H9 (cell line): ENCODE data around the gene JCHAIN. TPM values are rescaled to one million over a fixed set of nuclear protein-coding genes. Genes with fewer than 3 reads are reported as not detected.

Experiments used
- DNase-seq: peaks from one replicate; pipeline ENCODE4 v3.0.0-alpha.2; 2017
- H2AFZ ChIP-seq: one replicate; pipeline ENCODE4 v1.6.1; 2013; ENCODE audit warnings: mild to moderate bottlenecking, low read length, control low read depth, moderate library complexity
- H2AK5ac ChIP-seq: 2 replicates; pipeline ENCODE4 v1.6.1; 2013; ENCODE audit warnings: low read length, control low read depth, mixed read lengths; ENCODE audit not compliant: insufficient read length
- H2BK120ac ChIP-seq: one replicate; pipeline ENCODE4 v1.6.1; 2013; ENCODE audit warnings: low read depth, mild to moderate bottlenecking, low read length, control low read depth, inconsistent platforms; ENCODE audit not compliant: poor library complexity, severe bottlenecking
- H2BK12ac ChIP-seq: 2 replicates; pipeline ENCODE4 v1.6.1; 2013; ENCODE audit warnings: low read length, control low read depth, mixed read lengths, low read depth; ENCODE audit not compliant: insufficient read length
- H2BK15ac ChIP-seq: 2 replicates; pipeline ENCODE4 v1.6.1; 2013; ENCODE audit warnings: low read depth, low read length, control low read depth
- H2BK20ac ChIP-seq: one replicate; pipeline ENCODE4 v1.6.1; 2013; ENCODE audit warnings: low read depth, mild to moderate bottlenecking, low read length, control low read depth, inconsistent platforms; ENCODE audit not compliant: poor library complexity, severe bottlenecking
- H2BK5ac ChIP-seq: 2 replicates; pipeline ENCODE4 v1.6.1; 2013; ENCODE audit warnings: low read length, control low read depth, mixed read lengths; ENCODE audit not compliant: insufficient read length
- H3K14ac ChIP-seq: 2 replicates; pipeline ENCODE4 v1.6.1; 2013; ENCODE audit warnings: low read length, control low read depth; ENCODE audit not compliant: insufficient read depth
- H3K18ac ChIP-seq: 2 replicates; pipeline ENCODE4 v1.6.1; 2013; ENCODE audit warnings: low read depth, mild to moderate bottlenecking, mixed read lengths, low read length, control low read depth; ENCODE audit not compliant: insufficient read length
- H3K23ac ChIP-seq: 2 replicates; pipeline ENCODE4 v1.6.1; 2013; ENCODE audit warnings: low read length, control low read depth, mixed read lengths, low read depth; ENCODE audit not compliant: insufficient read length
- H3K23me2 ChIP-seq: 2 replicates; pipeline ENCODE4 v1.6.1; 2013; ENCODE audit warnings: low read depth, mild to moderate bottlenecking, mixed read lengths, low read length, control low read depth; ENCODE audit not compliant: insufficient read length, poor library complexity, severe bottlenecking
- H3K27ac ChIP-seq: 2 replicates; pipeline ENCODE4 v1.5.1; 2013; ENCODE audit warnings: low read length, control low read depth, mixed read lengths, low read depth; ENCODE audit not compliant: insufficient read length
- H3K27me3 ChIP-seq: 2 replicates; pipeline ENCODE4 v1.6.1; 2013; ENCODE audit warnings: low read length, control low read depth, inconsistent platforms; ENCODE audit not compliant: insufficient read depth
- H3K4ac ChIP-seq: 2 replicates; pipeline ENCODE4 v1.6.1; 2013; ENCODE audit warnings: low read depth, mild to moderate bottlenecking, control low read depth, inconsistent platforms, low read length, moderate library complexity
- H3K4me1 ChIP-seq: 2 replicates; pipeline ENCODE4 v1.6.1; 2013; ENCODE audit warnings: low read length, control low read depth, inconsistent platforms; ENCODE audit not compliant: insufficient read depth
- H3K4me2 ChIP-seq: 2 replicates; pipeline ENCODE4 v1.6.1; 2013; ENCODE audit warnings: low read length, control low read depth, mixed read lengths; ENCODE audit not compliant: insufficient read length, insufficient read depth
- H3K56ac ChIP-seq: 2 replicates; pipeline ENCODE4 v1.6.1; 2013; ENCODE audit warnings: low read depth, mild to moderate bottlenecking, mixed read lengths, low read length, control low read depth; ENCODE audit not compliant: insufficient read length
- H3K79me1 ChIP-seq: 2 replicates; pipeline ENCODE4 v1.6.1; 2013; ENCODE audit warnings: low read depth, mild to moderate bottlenecking, moderate library complexity, low read length, control low read depth, inconsistent platforms; ENCODE audit not compliant: insufficient read depth, poor library complexity, severe bottlenecking
- H3K79me2 ChIP-seq: 2 replicates; pipeline ENCODE4 v1.6.1; 2013; ENCODE audit warnings: low read length, control low read depth, inconsistent platforms; ENCODE audit not compliant: insufficient read depth
- H3K9ac ChIP-seq: 2 replicates; pipeline ENCODE4 v1.6.1; 2013; ENCODE audit warnings: low read length, control low read depth, mixed read lengths; ENCODE audit not compliant: insufficient read length; ENCODE audit errors: extremely low read depth
- H3K9me3 ChIP-seq: one replicate; pipeline ENCODE4 v1.6.1; 2013; ENCODE audit warnings: low read depth, low read length, inconsistent platforms; ENCODE audit not compliant: control insufficient read depth
- H3T11ph ChIP-seq: one replicate; pipeline ENCODE4 v1.6.1; 2013; ENCODE audit warnings: mild to moderate bottlenecking, low read length, control low read depth, inconsistent platforms
- H4K20me1 ChIP-seq: one replicate; pipeline ENCODE4 v1.6.1; 2013; ENCODE audit not compliant: control insufficient read depth, insufficient read length, insufficient read depth
- H4K5ac ChIP-seq: 2 replicates; pipeline ENCODE4 v1.6.1; 2013; ENCODE audit warnings: low read depth, mild to moderate bottlenecking, mixed read lengths, low read length, control low read depth; ENCODE audit not compliant: insufficient read length
- H4K8ac ChIP-seq: replicated peaks from 2 replicates; pipeline ENCODE4 v1.6.1; 2013; ENCODE audit warnings: low read length, control low read depth, mixed read lengths, low read depth; ENCODE audit not compliant: insufficient read length
- H4K91ac ChIP-seq: 2 replicates; pipeline ENCODE4 v1.6.1; 2013; ENCODE audit warnings: low read depth, mild to moderate bottlenecking, moderate library complexity, mixed read lengths, low read length, control low read depth; ENCODE audit not compliant: insufficient read length
- H3K27ac Mint-ChIP-seq, 3 experiments: 2 replicates in 2 of 3; 3 replicates in 1 of 3; pipeline ENCODE4 v1.8.0; 2020 to 2021; ENCODE audit warnings: mixed read lengths in 3 of 3, mild to moderate bottlenecking in 1 of 3, moderate library complexity in 1 of 3
- H3K27me3 Mint-ChIP-seq: 2 replicates; pipeline ENCODE4 v1.8.0; 2021; ENCODE audit warnings: low read depth, mild to moderate bottlenecking, moderate library complexity, mixed read lengths
- H3K36me3 Mint-ChIP-seq, 3 experiments: 2 replicates in 2 of 3; 3 replicates in 1 of 3; pipeline ENCODE4 v1.8.0; 2020 to 2021; ENCODE audit warnings: low read depth in 3 of 3, mixed read lengths in 3 of 3; ENCODE audit not compliant: insufficient read depth in 1 of 3
- H3K4me1 Mint-ChIP-seq, 2 experiments: 2 replicates each; pipeline ENCODE4 v1.8.0; 2020; ENCODE audit warnings: mixed read lengths in 2 of 2
- H3K4me3 Mint-ChIP-seq, 2 experiments: 2 replicates in 1 of 2; 3 replicates in 1 of 2; pipeline ENCODE4 v1.8.0; 2020 to 2021; ENCODE audit warnings: mild to moderate bottlenecking in 2 of 2, mixed read lengths in 2 of 2, moderate library complexity in 1 of 2
- H3K9me3 Mint-ChIP-seq, 2 experiments: 2 replicates in 1 of 2; 3 replicates in 1 of 2; pipeline ENCODE4 v1.8.0; 2020; ENCODE audit warnings: mild to moderate bottlenecking in 2 of 2, mixed read lengths in 2 of 2, moderate library complexity in 1 of 2
- WGBS: extraction: QIAGEN DNeasy Blood & Tissue Kit; methylation state at CpG from one replicate; pipeline ENCODE4 v1.1.7; 2013; ENCODE audit warnings: missing lambda C conversion rate, low lambda C conversion rate, mixed read lengths; ENCODE audit not compliant: insufficient read length; ENCODE audit errors: extremely low coverage; 5-methylcytosine and 5-hydroxymethylcytosine counted together
- total RNA-seq: library from RNA; stranded (reverse); gene quantifications from 2 replicates; pipeline ENCODE4 v1.2.1, GENCODE V29; 2021
- TF ChIP-seq, protein P1 (sequence below): fragments of 200-600 bp; sonication (generic); conservative IDR thresholded peaks from 3 replicates; pipeline ENCODE4 v1.8.0; 2021; ENCODE audit warnings: antibody characterized with exemption, mild to moderate bottlenecking

Gene JCHAIN
- total RNA-seq, 1 experiment from 2014 or later: not detected

DNA sequence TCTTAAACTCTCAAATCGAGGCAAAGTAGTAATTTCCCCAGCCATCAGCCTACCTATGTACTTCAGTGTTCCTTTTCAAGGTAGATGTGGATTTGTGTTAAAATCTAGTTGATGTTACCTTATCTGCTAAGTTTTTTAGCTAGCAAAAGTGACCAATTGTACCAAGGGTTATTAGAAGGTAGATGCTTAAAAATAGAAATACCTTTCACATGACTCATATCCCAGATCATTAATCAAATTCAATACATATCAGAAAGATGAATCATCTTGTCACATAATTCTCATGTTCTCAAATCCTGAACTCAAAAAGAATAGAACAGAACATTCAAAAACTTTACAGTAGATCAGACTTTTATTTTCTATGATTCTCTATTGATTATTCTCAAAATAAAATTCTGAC lies 34.3 kb downstream of the JCHAIN start:
- no peaks in the 10 kb centered on the region for H3K27me3 ChIP-seq
- H3K4ac ChIP-seq: no peak overlapping the region
- H3K36me3 Mint-ChIP-seq: no peaks in the 10 kb centered on the region
- no peaks in the 10 kb centered on the region for H3K79me1 ChIP-seq
- H3K79me2 ChIP-seq: no peaks in the 10 kb centered on the region
- H4K20me1 ChIP-seq: no peaks in the 10 kb centered on the region
- H3K4me1 Mint-ChIP-seq: no peaks in the 10 kb centered on the region
- no peak overlapping the region for H3K18ac ChIP-seq
- no peak overlapping the region for H3K56ac ChIP-seq
- no peak overlapping the region for H2BK5ac ChIP-seq
- H4K8ac ChIP-seq: no peak overlapping the region
- H3K27me3 Mint-ChIP-seq: no peaks in the 10 kb centered on the region; the same call in 1 of the 2 replicates
- no peak overlapping the region for H4K5ac ChIP-seq
- DNase-seq: no peak
- no peaks in the 10 kb centered on the region for H3K9me3 ChIP-seq
- no peak overlapping the region for H4K91ac ChIP-seq
- no peak overlapping the region for H3K14ac ChIP-seq
- H2BK120ac ChIP-seq: no peak overlapping the region
- no peak overlapping the region for H2AK5ac ChIP-seq
- no peak overlapping the region for H3K27ac Mint-ChIP-seq
- no peak overlapping the region for H2BK15ac ChIP-seq
- no peak overlapping the region for H3K27ac ChIP-seq
- H3K23me2 ChIP-seq: no peaks in the 10 kb centered on the region
- TF ChIP-seq, protein P1, sequence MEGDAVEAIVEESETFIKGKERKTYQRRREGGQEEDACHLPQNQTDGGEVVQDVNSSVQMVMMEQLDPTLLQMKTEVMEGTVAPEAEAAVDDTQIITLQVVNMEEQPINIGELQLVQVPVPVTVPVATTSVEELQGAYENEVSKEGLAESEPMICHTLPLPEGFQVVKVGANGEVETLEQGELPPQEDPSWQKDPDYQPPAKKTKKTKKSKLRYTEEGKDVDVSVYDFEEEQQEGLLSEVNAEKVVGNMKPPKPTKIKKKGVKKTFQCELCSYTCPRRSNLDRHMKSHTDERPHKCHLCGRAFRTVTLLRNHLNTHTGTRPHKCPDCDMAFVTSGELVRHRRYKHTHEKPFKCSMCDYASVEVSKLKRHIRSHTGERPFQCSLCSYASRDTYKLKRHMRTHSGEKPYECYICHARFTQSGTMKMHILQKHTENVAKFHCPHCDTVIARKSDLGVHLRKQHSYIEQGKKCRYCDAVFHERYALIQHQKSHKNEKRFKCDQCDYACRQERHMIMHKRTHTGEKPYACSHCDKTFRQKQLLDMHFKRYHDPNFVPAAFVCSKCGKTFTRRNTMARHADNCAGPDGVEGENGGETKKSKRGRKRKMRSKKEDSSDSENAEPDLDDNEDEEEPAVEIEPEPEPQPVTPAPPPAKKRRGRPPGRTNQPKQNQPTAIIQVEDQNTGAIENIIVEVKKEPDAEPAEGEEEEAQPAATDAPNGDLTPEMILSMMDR: no peak
- H2AFZ ChIP-seq: no peak overlapping the region
- H3K4me1 ChIP-seq: no peaks in the 10 kb centered on the region
- WGBS: no CpG with 5 or more reads among the region's 1 CpG
- H3K23ac ChIP-seq: no peak overlapping the region
- H3K9ac ChIP-seq: no peak overlapping the region
- no peak overlapping the region for H3K4me3 Mint-ChIP-seq
- no peak overlapping the region for H3K4me2 ChIP-seq
- H3K9me3 Mint-ChIP-seq: no peaks in the 10 kb centered on the region
- no peak overlapping the region for H2BK20ac ChIP-seq
- no peak overlapping the region for H3T11ph ChIP-seq
- no peak overlapping the region for H2BK12ac ChIP-seq
